ENCODE measurements around the gene RPL31. TPM values are rescaled to one million over a fixed set of nuclear protein-coding genes. Genes with fewer than 3 reads are reported as not detected.
A peak's percentile ranks its signal among the peaks of the same experiment; 100 is the strongest.

The RPL31 gene
- total RNA-seq, 2 donors from 2014 or later: 1,159 to 1,593 TPM

GRCh38 chr2:100967716-100968115, 34.4 kb upstream of the RPL31 start:
- Mint-ChIP-seq H3K4me3 (no peak overlapping the region), H3K4me1 (no peaks in the 10 kb centered on the region), H3K27ac (no peak overlapping the region), H3K27me3 (no peaks in the 10 kb centered on the region), H3K36me3 (ENCODE audit: low read depth) (no peaks in the 10 kb centered on the region), H3K9me3 (no peaks in the 10 kb centered on the region)
- ATAC-seq (replicated peaks): no peak

- ATAC-seq (replicated peaks): no peak
- Mint-ChIP-seq H3K9me3 (no peaks in the 10 kb centered on the region), H3K4me3 (no peak overlapping the region), H3K36me3 (ENCODE audit: low read depth) (no peaks in the 10 kb centered on the region), H3K4me1 (no peaks in the 10 kb centered on the region), H3K27ac (no peak overlapping the region), H3K27me3 (no peaks in the 10 kb centered on the region)
Observed at GRCh38 chr2:100968146-100969145, 33.6 kb upstream of the RPL31 start.

- no peak for ATAC-seq (replicated peaks)
- H3K4me1 Mint-ChIP-seq: no peaks in the 10 kb centered on the region
- H3K4me3 Mint-ChIP-seq: no peak overlapping the region
- H3K27ac Mint-ChIP-seq: no peak overlapping the region
- H3K36me3 Mint-ChIP-seq (ENCODE audit: low read depth): no peaks in the 10 kb centered on the region
- H3K9me3 Mint-ChIP-seq: no peaks in the 10 kb centered on the region
- H3K27me3 Mint-ChIP-seq: no peaks in the 10 kb centered on the region
Observed at GRCh38 chr2:100969998-100970397, 32.1 kb upstream of the RPL31 start.

- Mint-ChIP-seq H3K9me3 (no peaks in the 10 kb centered on the region), H3K36me3 (ENCODE audit: low read depth) (no peaks in the 10 kb centered on the region), H3K4me1 (no peaks in the 10 kb centered on the region), H3K4me3 (no peak overlapping the region), H3K27ac (no peak overlapping the region), H3K27me3 (no peaks in the 10 kb centered on the region)
- ATAC-seq (replicated peaks): no peak
Observed at GRCh38 chr2:100971221-100971620, 30.9 kb upstream of the RPL31 start.

- Mint-ChIP-seq H3K36me3 (ENCODE audit: low read depth) (no peaks in the 10 kb centered on the region), H3K27me3 (no peaks in the 10 kb centered on the region), H3K4me3 (no peak overlapping the region), H3K9me3 (no peaks in the 10 kb centered on the region), H3K27ac (no peak overlapping the region), H3K4me1 (no peaks in the 10 kb centered on the region)
- no peak for ATAC-seq (replicated peaks)
Observed at GRCh38 chr2:100972452-100972851, 29.6 kb upstream of the RPL31 start.

GRCh38 chr2:100974712-100975520, 27.2 kb upstream of the RPL31 start:
- no peaks in the 10 kb centered on the region for H3K27me3 Mint-ChIP-seq
- H3K4me3 Mint-ChIP-seq: no peak overlapping the region
- H3K27ac Mint-ChIP-seq: no peak overlapping the region
- no peak for ATAC-seq (replicated peaks)
- H3K4me1 Mint-ChIP-seq: no peaks in the 10 kb centered on the region
- H3K36me3 Mint-ChIP-seq (ENCODE audit: low read depth): no peaks in the 10 kb centered on the region
- no peaks in the 10 kb centered on the region for H3K9me3 Mint-ChIP-seq

GRCh38 chr2:100975521-100975785, 26.6 kb upstream of the RPL31 start:
- no peak overlapping the region for H3K27ac Mint-ChIP-seq
- H3K9me3 Mint-ChIP-seq: no peaks in the 10 kb centered on the region
- no peaks in the 10 kb centered on the region for H3K36me3 Mint-ChIP-seq (ENCODE audit: low read depth)
- no peaks in the 10 kb centered on the region for H3K4me1 Mint-ChIP-seq
- H3K4me3 Mint-ChIP-seq: no peak overlapping the region
- ATAC-seq (replicated peaks): no peak
- H3K27me3 Mint-ChIP-seq: no peaks in the 10 kb centered on the region

GRCh38 chr2:100976061-100976460, 26.0 kb upstream of the RPL31 start:
- Mint-ChIP-seq H3K4me1 (no peaks in the 10 kb centered on the region), H3K27me3 (no peaks in the 10 kb centered on the region), H3K4me3 (no peak overlapping the region), H3K36me3 (ENCODE audit: low read depth) (no peaks in the 10 kb centered on the region), H3K27ac (no peak overlapping the region), H3K9me3 (no peaks in the 10 kb centered on the region)
- ATAC-seq (replicated peaks): no peak

GRCh38 chr2:100976645-100977391, 25.3 kb upstream of the RPL31 start:
- Mint-ChIP-seq H3K4me1 (no peaks in the 10 kb centered on the region), H3K27me3 (no peaks in the 10 kb centered on the region), H3K4me3 (peak overlapping the region; percentile 13), H3K36me3 (ENCODE audit: low read depth) (no peaks in the 10 kb centered on the region), H3K27ac (peak overlapping the region; percentile 39), H3K9me3 (no peaks in the 10 kb centered on the region)
- peak; percentile 69 for ATAC-seq (replicated peaks)

GRCh38 chr2:100977511-100977910, 24.6 kb upstream of the RPL31 start:
- Mint-ChIP-seq H3K9me3 (no peaks in the 10 kb centered on the region), H3K27me3 (no peaks in the 10 kb centered on the region), H3K36me3 (ENCODE audit: low read depth) (no peaks in the 10 kb centered on the region), H3K4me3 (no peak overlapping the region), H3K27ac (no peak overlapping the region), H3K4me1 (no peaks in the 10 kb centered on the region)
- ATAC-seq (replicated peaks): no peak

- Mint-ChIP-seq H3K4me1 (no peaks in the 10 kb centered on the region), H3K4me3 (peak overlapping the region; percentile 56), H3K36me3 (ENCODE audit: low read depth) (no peaks in the 10 kb centered on the region), H3K9me3 (no peaks in the 10 kb centered on the region), H3K27me3 (no peaks in the 10 kb centered on the region), H3K27ac (peak overlapping the region; percentile 66)
- peak; percentile 74 for ATAC-seq (replicated peaks)
Observed at GRCh38 chr2:100978582-100979191, 23.4 kb upstream of the RPL31 start.

GRCh38 chr2:100980046-100980445, 22.0 kb upstream of the RPL31 start:
- no peaks in the 10 kb centered on the region for H3K36me3 Mint-ChIP-seq (ENCODE audit: low read depth)
- no peaks in the 10 kb centered on the region for H3K27me3 Mint-ChIP-seq
- no peaks in the 10 kb centered on the region for H3K9me3 Mint-ChIP-seq
- no peak for ATAC-seq (replicated peaks)
- no peak overlapping the region for H3K27ac Mint-ChIP-seq
- H3K4me3 Mint-ChIP-seq: no peak overlapping the region
- H3K4me1 Mint-ChIP-seq: peaks cover 4% of the 10 kb centered on the region

GRCh38 chr2:100981011-100981410, 21.1 kb upstream of the RPL31 start:
- no peak overlapping the region for H3K4me3 Mint-ChIP-seq
- H3K27me3 Mint-ChIP-seq: no peaks in the 10 kb centered on the region
- ATAC-seq (replicated peaks): no peak
- peaks cover 5% of the 10 kb centered on the region for H3K4me1 Mint-ChIP-seq
- no peaks in the 10 kb centered on the region for H3K9me3 Mint-ChIP-seq
- no peaks in the 10 kb centered on the region for H3K36me3 Mint-ChIP-seq (ENCODE audit: low read depth)
- no peak overlapping the region for H3K27ac Mint-ChIP-seq

GRCh38 chr2:100982431-100982861, 19.6 kb upstream of the RPL31 start:
- ATAC-seq (replicated peaks): no peak
- no peaks in the 10 kb centered on the region for H3K36me3 Mint-ChIP-seq (ENCODE audit: low read depth)
- no peak overlapping the region for H3K4me3 Mint-ChIP-seq
- no peaks in the 10 kb centered on the region for H3K27me3 Mint-ChIP-seq
- peaks cover 5% of the 10 kb centered on the region for H3K4me1 Mint-ChIP-seq
- H3K27ac Mint-ChIP-seq: no peak overlapping the region
- H3K9me3 Mint-ChIP-seq: no peaks in the 10 kb centered on the region
